Endothelial cell of umbilical vein (primary cell): ENCODE results near the gene CTNND2.

Experiments
- EZH2 ChIP-seq: IDR thresholded peaks from 2 replicates; pipeline ENCODE4 v1.6.1; 2012; ENCODE audit warnings: borderline replicate concordance, low read depth, mild to moderate bottlenecking, moderate library complexity, low read length, inconsistent platforms; ENCODE audit not compliant: severe bottlenecking
- POLR2A ChIP-seq: IDR thresholded peaks from 2 replicates; pipeline ENCODE4 v1.6.1; 2012; ENCODE audit warnings: low read depth, mild to moderate bottlenecking, control low read depth, low read length
- TF ChIP-seq, protein P1 (sequence below), 2 donors: IDR thresholded peaks; 1 replicate in 1 of 2; 2 replicates in 1 of 2; pipeline ENCODE4 v1.5.1; 2011; ENCODE audit warnings: low read length in 2 of 2, mild to moderate bottlenecking in 2 of 2, moderate library complexity in 2 of 2, control low read depth in 1 of 2, inconsistent platforms in 1 of 2, low read depth in 1 of 2; ENCODE audit not compliant: insufficient read depth in 1 of 2; ENCODE audit errors: extremely low read depth in 1 of 2

DNA sequence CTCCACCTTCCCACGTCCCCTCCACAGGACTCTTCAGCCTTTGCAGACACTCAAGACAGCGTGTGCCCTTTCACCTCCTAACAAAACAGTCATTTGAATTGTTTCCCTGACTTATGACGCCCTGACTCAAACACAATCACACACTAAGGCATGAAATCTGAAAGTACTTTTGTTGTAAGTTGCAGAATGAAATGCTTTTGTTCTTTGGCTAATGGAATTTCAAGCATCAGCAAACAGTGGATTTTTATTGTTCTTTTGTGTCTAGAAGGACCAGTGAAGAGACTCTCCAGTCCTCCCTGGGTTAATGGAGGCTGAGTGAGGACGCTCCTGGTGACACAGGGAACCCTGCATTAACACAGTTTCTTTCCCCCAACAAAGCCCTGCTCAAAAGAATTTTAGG lies 380.1 kb downstream of the CTNND2 start:
- TF ChIP-seq EZH2 (no peak), POLR2A (no peak)
- TF ChIP-seq, protein P1, sequence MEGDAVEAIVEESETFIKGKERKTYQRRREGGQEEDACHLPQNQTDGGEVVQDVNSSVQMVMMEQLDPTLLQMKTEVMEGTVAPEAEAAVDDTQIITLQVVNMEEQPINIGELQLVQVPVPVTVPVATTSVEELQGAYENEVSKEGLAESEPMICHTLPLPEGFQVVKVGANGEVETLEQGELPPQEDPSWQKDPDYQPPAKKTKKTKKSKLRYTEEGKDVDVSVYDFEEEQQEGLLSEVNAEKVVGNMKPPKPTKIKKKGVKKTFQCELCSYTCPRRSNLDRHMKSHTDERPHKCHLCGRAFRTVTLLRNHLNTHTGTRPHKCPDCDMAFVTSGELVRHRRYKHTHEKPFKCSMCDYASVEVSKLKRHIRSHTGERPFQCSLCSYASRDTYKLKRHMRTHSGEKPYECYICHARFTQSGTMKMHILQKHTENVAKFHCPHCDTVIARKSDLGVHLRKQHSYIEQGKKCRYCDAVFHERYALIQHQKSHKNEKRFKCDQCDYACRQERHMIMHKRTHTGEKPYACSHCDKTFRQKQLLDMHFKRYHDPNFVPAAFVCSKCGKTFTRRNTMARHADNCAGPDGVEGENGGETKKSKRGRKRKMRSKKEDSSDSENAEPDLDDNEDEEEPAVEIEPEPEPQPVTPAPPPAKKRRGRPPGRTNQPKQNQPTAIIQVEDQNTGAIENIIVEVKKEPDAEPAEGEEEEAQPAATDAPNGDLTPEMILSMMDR (IDR thresholded peaks at IDR 0.05; ENCODE audit: extremely low read depth in 1 of 2, insufficient read depth in 1 of 2, low read depth in 1 of 2, low read length in 2 of 2): no peak
